Astrocyte (in vitro differentiated cells and primary cell): Measurements from ENCODE around the gene FRYL. TPM values are rescaled to one million over a fixed set of nuclear protein-coding genes. Genes with fewer than 3 reads are reported as not detected.
"Not testable (repeated sequence)": the region's sequence is repeated elsewhere in the genome, so short reads cannot be mapped to it uniquely, and the experiment has no call there.

Experiments used
- DNase-seq: peaks from one replicate; pipeline ENCODE4 v3.0.0-alpha.2; 2010; ENCODE audit warnings: low read depth
- FAIRE-seq: peaks from 2 replicates; lab custom pipeline; 2011; peaks lifted over from hg19 to GRCh38; lab: Jason Lieb, UNC
- H2AFZ ChIP-seq: 2 replicates; pipeline ENCODE4 v1.6.0; 2012; ENCODE audit warnings: low read depth, low read length, inconsistent platforms
- H3K27ac ChIP-seq: 2 replicates; pipeline ENCODE4 v1.5.1; 2011; ENCODE audit warnings: low read depth, low read length, inconsistent platforms
- H3K27me3 ChIP-seq: 2 replicates; pipeline ENCODE4 v1.6.0; 2011; ENCODE audit warnings: low read length, inconsistent platforms; ENCODE audit not compliant: insufficient read depth
- H3K36me3 ChIP-seq: 2 replicates; pipeline ENCODE4 v1.5.1; 2011; ENCODE audit warnings: low read length, inconsistent platforms; ENCODE audit not compliant: insufficient read depth
- H3K4me1 ChIP-seq: 2 replicates; pipeline ENCODE4 v1.5.1; 2011; ENCODE audit warnings: low read length, inconsistent platforms; ENCODE audit not compliant: insufficient read depth
- H3K4me2 ChIP-seq: 2 replicates; pipeline ENCODE4 v1.6.0; 2012; ENCODE audit warnings: low read length, inconsistent platforms
- H3K4me3 ChIP-seq: 2 replicates; pipeline ENCODE4 v1.5.1; 2011; ENCODE audit warnings: low read depth, mild to moderate bottlenecking, low read length, inconsistent platforms; ENCODE audit not compliant: insufficient read depth
- H3K79me2 ChIP-seq: 2 replicates; pipeline ENCODE4 v1.6.0; 2012; ENCODE audit warnings: mild to moderate bottlenecking, low read length, inconsistent platforms; ENCODE audit not compliant: insufficient read depth
- H3K9ac ChIP-seq: 2 replicates; pipeline ENCODE4 v1.6.0; 2012; ENCODE audit warnings: mild to moderate bottlenecking, low read length, inconsistent platforms
- H3K9me3 ChIP-seq: 2 replicates; pipeline ENCODE4 v1.5.1; 2012; ENCODE audit warnings: low read depth, mild to moderate bottlenecking, low read length, inconsistent platforms; ENCODE audit not compliant: insufficient read depth
- H4K20me1 ChIP-seq: 2 replicates; pipeline ENCODE4 v1.6.0; 2012; ENCODE audit warnings: low read length, inconsistent platforms; ENCODE audit not compliant: insufficient read depth
- H3K27ac Mint-ChIP-seq: one replicate; pipeline ENCODE4 v1.8.0; 2021; ENCODE audit warnings: mild to moderate bottlenecking, mixed read lengths; ENCODE audit not compliant: unreplicated experiment
- H3K27me3 Mint-ChIP-seq: one replicate; pipeline ENCODE4 v1.8.0; 2021; ENCODE audit warnings: low read depth, mixed read lengths; ENCODE audit not compliant: unreplicated experiment
- H3K36me3 Mint-ChIP-seq: one replicate; pipeline ENCODE4 v1.8.0; 2021; ENCODE audit warnings: low read depth, mixed read lengths; ENCODE audit not compliant: unreplicated experiment
- H3K4me1 Mint-ChIP-seq: one replicate; pipeline ENCODE4 v1.8.0; 2021; ENCODE audit warnings: low read depth, mixed read lengths; ENCODE audit not compliant: unreplicated experiment
- H3K4me3 Mint-ChIP-seq: one replicate; pipeline ENCODE4 v1.8.0; 2021; ENCODE audit warnings: mild to moderate bottlenecking, moderate library complexity, mixed read lengths; ENCODE audit not compliant: unreplicated experiment
- H3K9me3 Mint-ChIP-seq: one replicate; pipeline ENCODE4 v1.8.0; 2021; ENCODE audit warnings: mild to moderate bottlenecking, mixed read lengths; ENCODE audit not compliant: unreplicated experiment
- CTCF ChIP-seq: IDR thresholded peaks from 2 replicates; pipeline ENCODE4 v1.5.1; 2011; ENCODE audit warnings: low read depth, mild to moderate bottlenecking, inconsistent platforms, low read length, moderate library complexity; ENCODE audit not compliant: insufficient read depth
- EZH2 ChIP-seq: IDR thresholded peaks from 2 replicates; pipeline ENCODE4 v1.6.1; 2012; ENCODE audit warnings: mild to moderate bottlenecking, low read length, inconsistent platforms; ENCODE audit not compliant: insufficient read depth
- total RNA-seq: library from RNA; stranded (reverse); gene quantifications from 2 replicates; pipeline ENCODE4 v1.2.1, GENCODE V29; 2021

The FRYL gene
- total RNA-seq, 1 donor from 2014 or later, result 70.0 TPM

DNA sequence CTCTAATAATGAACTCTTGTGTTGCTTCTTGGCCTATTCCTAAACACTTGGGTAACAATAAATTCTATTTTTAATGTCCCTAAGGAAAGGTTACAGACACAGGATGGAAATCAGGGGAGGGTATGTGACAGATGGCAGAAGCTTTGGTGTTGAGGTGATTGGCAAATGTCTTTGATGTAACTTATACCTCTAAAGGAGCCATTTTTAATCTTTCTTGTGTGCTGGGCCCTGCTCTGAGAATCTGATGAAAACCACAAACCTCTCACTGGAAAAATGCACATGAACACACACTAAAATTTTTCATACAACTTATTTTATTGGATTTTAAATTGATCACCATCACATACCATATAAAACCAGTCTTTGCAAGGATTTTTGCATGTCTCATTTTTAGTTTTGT, 17.7 kb downstream of the FRYL start:
- peaks cover 9% of the 10 kb centered on the region for H3K4me1 Mint-ChIP-seq
- TF ChIP-seq EZH2, result no peak
- H3K9ac ChIP-seq, result no peak overlapping the region
- FAIRE-seq, result no peak
- H3K9me3 Mint-ChIP-seq, result no peaks in the 10 kb centered on the region
- no peaks in the 10 kb centered on the region for H3K27me3 Mint-ChIP-seq
- no peak overlapping the region for H3K4me3 Mint-ChIP-seq
- no peaks in the 10 kb centered on the region for H3K27me3 ChIP-seq
- no peaks in the 10 kb centered on the region for H3K4me1 ChIP-seq
- H3K79me2 ChIP-seq, result peaks cover 87% of the 10 kb centered on the region
- H3K27ac Mint-ChIP-seq, result no peak overlapping the region
- no peak overlapping the region for H3K4me2 ChIP-seq
- H4K20me1 ChIP-seq, result peaks cover 70% of the 10 kb centered on the region
- no peaks in the 10 kb centered on the region for H3K9me3 ChIP-seq
- H3K36me3 ChIP-seq, result no peaks in the 10 kb centered on the region
- no peak overlapping the region for H2AFZ ChIP-seq
- peaks cover 7% of the 10 kb centered on the region for H3K36me3 Mint-ChIP-seq
- no peak overlapping the region for H3K27ac ChIP-seq
- H3K4me3 ChIP-seq, result no peak overlapping the region
- DNase-seq, result no peak

- Histone ChIP-seq H3K4me3 (no peak overlapping the region), H3K9me3 (no peaks in the 10 kb centered on the region), H3K4me2 (no peak overlapping the region), H4K20me1 (peaks cover 68% of the 10 kb centered on the region), H3K79me2 (peaks cover 84% of the 10 kb centered on the region), H3K9ac (no peak overlapping the region), H3K36me3 (no peaks in the 10 kb centered on the region), H3K27me3 (no peaks in the 10 kb centered on the region), H3K27ac (no peak overlapping the region), H3K4me1 (no peaks in the 10 kb centered on the region), H2AFZ (no peak overlapping the region)
- FAIRE-seq (no peak), DNase-seq (no peak)
- H3K9me3 Mint-ChIP-seq, result no peaks in the 10 kb centered on the region
- no peak for TF ChIP-seq CTCF
- no peak for TF ChIP-seq EZH2
- no peak overlapping the region for H3K27ac Mint-ChIP-seq
- peaks cover 9% of the 10 kb centered on the region for H3K4me1 Mint-ChIP-seq
- no peak overlapping the region for H3K4me3 Mint-ChIP-seq
- no peaks in the 10 kb centered on the region for H3K27me3 Mint-ChIP-seq
- peaks cover 2% of the 10 kb centered on the region for H3K36me3 Mint-ChIP-seq
These were observed 18.8 kb downstream of the FRYL start for GRCh38 chr4:48761286-48761685.

GRCh38 chr4:48758703-48759102, 21.4 kb downstream of the FRYL start:
- H4K20me1 ChIP-seq, result peaks cover 70% of the 10 kb centered on the region
- H2AFZ ChIP-seq, H3K27ac ChIP-seq, H3K9me3 ChIP-seq, H3K4me1 Mint-ChIP-seq, DNase-seq, H3K4me3 ChIP-seq, H3K4me2 ChIP-seq, H3K9me3 Mint-ChIP-seq, H3K4me3 Mint-ChIP-seq, H3K27me3 ChIP-seq, H3K27ac Mint-ChIP-seq, H3K4me1 ChIP-seq, H3K36me3 ChIP-seq, H3K27me3 Mint-ChIP-seq, H3K36me3 Mint-ChIP-seq, H3K9ac ChIP-seq, FAIRE-seq: not testable (repeated sequence)
- H3K79me2 ChIP-seq, result peaks cover 84% of the 10 kb centered on the region
